Spleen (tissue), 11 donors: ENCODE results near the gene LRFN2. TPM values are rescaled to one million over a fixed set of nuclear protein-coding genes. Genes with fewer than 3 reads are reported as not detected.

ENCODE experiments used
- DNase-seq: peaks from one replicate; pipeline ENCODE4 v3.0.0-alpha.2; 2020
- H3K27ac ChIP-seq, 8 donors: fragments of 200-600 bp; sonication (generic) in 7 of 8; 1 replicate in 4 of 8; 2 replicates in 4 of 8; pipeline versions ENCODE4 v1.5.0 to v1.8.0; 2016 to 2021; ENCODE audit warnings: inconsistent platforms in 4 of 8, mild to moderate bottlenecking in 4 of 8, moderate library complexity in 1 of 8
- H3K27me3 ChIP-seq, 7 donors: fragments of 200-600 bp; sonication (generic) in 6 of 7; replicated peaks in 1 of 7; 1 replicate in 4 of 7; 2 replicates in 3 of 7; pipeline versions ENCODE4 v1.5.0 to v1.8.0; 2016 to 2021; ENCODE audit warnings: inconsistent platforms in 3 of 7, mild to moderate bottlenecking in 1 of 7
- H3K36me3 ChIP-seq, 6 donors: fragments of 200-600 bp; sonication (generic) in 5 of 6; 1 replicate in 4 of 6; 2 replicates in 2 of 6; pipeline versions ENCODE4 v1.5.0 to v1.8.0; 2016 to 2021; ENCODE audit warnings: inconsistent platforms in 2 of 6
- H3K4me1 ChIP-seq, 6 donors: fragments of 200-600 bp; sonication (generic) in 5 of 6; 1 replicate in 3 of 6; 2 replicates in 3 of 6; pipeline versions ENCODE4 v1.5.0 to v1.8.0; 2016 to 2021; ENCODE audit warnings: inconsistent platforms in 3 of 6
- H3K4me3 ChIP-seq, 8 donors: fragments of 200-600 bp; sonication (generic) in 7 of 8; 1 replicate in 4 of 8; 2 replicates in 4 of 8; pipeline versions ENCODE4 v1.5.0 to v1.8.0; 2016 to 2021; ENCODE audit warnings: inconsistent platforms in 4 of 8, mild to moderate bottlenecking in 4 of 8, moderate library complexity in 2 of 8
- H3K9me3 ChIP-seq, 8 donors: fragments of 200-600 bp; sonication (generic) in 7 of 8; 1 replicate in 4 of 8; 2 replicates in 4 of 8; pipeline versions ENCODE4 v1.5.0 to v1.8.0; 2016 to 2021; ENCODE audit warnings: inconsistent platforms in 4 of 8
- CTCF ChIP-seq, 11 experiments: fragments of 200-600 bp in 7 of 11; fragments of 450-650 bp in 4 of 11; sonication (generic) in 4 of 11; IDR thresholded peaks in 8 of 11; conservative IDR thresholded peaks in 3 of 11; 1 replicate in 7 of 11; 2 replicates in 4 of 11; pipeline versions ENCODE4 v1.4.0 to v1.8.0; 2016 to 2021; ENCODE audit warnings: antibody characterized with exemption in 11 of 11, inconsistent platforms in 4 of 11, mild to moderate bottlenecking in 1 of 11
- POLR2A ChIP-seq, 3 donors: fragments of 450-650 bp; IDR thresholded peaks; one replicate each; pipeline ENCODE4 v1.5.1; 2017; ENCODE audit warnings: antibody characterized with exemption in 3 of 3, mild to moderate bottlenecking in 1 of 3
- POLR2AphosphoS5 ChIP-seq, 3 donors: sonication (generic); formaldehyde crosslinking; IDR thresholded peaks; one replicate each; pipeline ENCODE4 v1.5.1; 2017; ENCODE audit warnings: antibody characterized with exemption in 3 of 3
- WGBS, 5 donors: extraction: QIAGEN DNeasy Blood & Tissue Kit in 3 of 5; methylation state at CpG; one replicate each; pipeline versions ENCODE4 v1.1.5 to v1.1.7; 2013 to 2018; 5-methylcytosine and 5-hydroxymethylcytosine counted together
- intact Hi-C: fragments of 100-400 bp; cut with DNase I; formaldehyde crosslinking; loops from one replicate; pipeline ENCODE4 v1.15.0; 2023; ENCODE audit warnings: low total_unique reads
- polyA plus RNA-seq, 3 donors: library from polyadenylated mRNA; stranded (reverse); fragments of 200-250 nt; gene quantifications; one replicate each; pipeline ENCODE4 v1.2.1, GENCODE V29; 2013
- total RNA-seq, 7 donors: library from RNA; depleted of rRNA in 3 of 7; stranded (reverse); fragments of >200 nt in 3 of 7; fragmentation: NEBNext Ultra II Directional in 4 of 7; extraction: Animal tissue kit (Norgen Biotek cat#: 25700) in 4 of 7; gene quantifications; one replicate each; pipeline versions ENCODE4 v1.1.0 to v1.2.1, GENCODE V29; 2016 to 2021
- donor health status: healthy with polysubstance abuse.
- donor health status: DM: no; HTN: no; CAD: no; lungs with moderate emphysema.
- donor health status: DM: no; HTN: no; CAD: no.
- donor health status: Bipolar disorder and iron deficiency.
- donor health status: healthy.
- donor health status: DM: no; HTN: no; CAD: no.
- donor health status: DM: yes; HTN: yes; CAD: no.

The LRFN2 gene
- total and polyA plus RNA-seq, 10 donors: 0.05 to 6.0 (median 1.3) TPM

- H3K9me3 ChIP-seq: no peaks in the 10 kb centered on the region
- DNase-seq: no peak
- H3K27ac ChIP-seq: no peak overlapping the region
- peaks cover 0 to 31% (median 0%) of the 10 kb centered on the region in 7 donors for H3K27me3 ChIP-seq
- peaks cover 0 to 18% (median 0%) of the 10 kb centered on the region in 6 donors for H3K4me1 ChIP-seq
- WGBS, 5 donors: 77 to 84% (median 82%) methylated on average over 4 of the region's 4 CpGs
- no peak overlapping the region for H3K4me3 ChIP-seq
- intact Hi-C loops: no loop called here
- no peaks in the 10 kb centered on the region for H3K36me3 ChIP-seq
- TF ChIP-seq CTCF (IDR thresholded peaks at IDR 0.05 in 8 of 11, conservative IDR thresholded peaks at IDR 0.05 in 3 of 11) (no peak), POLR2AphosphoS5 (IDR thresholded peaks at IDR 0.05) (no peak), POLR2A (IDR thresholded peaks at IDR 0.05) (no peak)
Observed at GRCh38 chr6:40390144-40390800, 196.9 kb downstream of the LRFN2 start.

GRCh38 chr6:40389254-40389653 is 197.9 kb downstream of the LRFN2 start:
- Histone ChIP-seq H3K36me3 (no peaks in the 10 kb centered on the region), H3K4me3 (no peak overlapping the region), H3K27ac (no peak overlapping the region), H3K27me3 (peaks cover 0 to 31% (median 0%) of the 10 kb centered on the region in 7 donors), H3K4me1 (peaks cover 0 to 18% (median 0%) of the 10 kb centered on the region in 6 donors), H3K9me3 (no peaks in the 10 kb centered on the region)
- intact Hi-C loops: no loop called here
- TF ChIP-seq POLR2A (IDR thresholded peaks at IDR 0.05) (no peak), POLR2AphosphoS5 (IDR thresholded peaks at IDR 0.05) (no peak), CTCF (IDR thresholded peaks at IDR 0.05 in 8 of 11, conservative IDR thresholded peaks at IDR 0.05 in 3 of 11) (no peak)
- 76 to 86% (median 81%) methylated on average over 4 of the region's 4 CpGs for WGBS, 5 donors
- DNase-seq: no peak

GRCh38 chr6:40387871-40388264 is 199.3 kb downstream of the LRFN2 start:
- Histone ChIP-seq H3K9me3 (no peaks in the 10 kb centered on the region), H3K4me3 (no peak overlapping the region), H3K27me3 (peaks cover 0 to 31% (median 0%) of the 10 kb centered on the region in 7 donors), H3K4me1 (peaks cover 0 to 18% (median 0%) of the 10 kb centered on the region in 6 donors), H3K36me3 (no peaks in the 10 kb centered on the region), H3K27ac (no peak overlapping the region)
- intact Hi-C loops: no loop called here
- DNase-seq: no peak
- no peak for TF ChIP-seq POLR2AphosphoS5 (IDR thresholded peaks at IDR 0.05)
- no peak for TF ChIP-seq CTCF (IDR thresholded peaks at IDR 0.05 in 8 of 11, conservative IDR thresholded peaks at IDR 0.05 in 3 of 11)
- TF ChIP-seq POLR2A (IDR thresholded peaks at IDR 0.05): no peak
- WGBS, 5 donors: 78 to 85% (median 83%) methylated on average over 5 of the region's 5 CpGs

DNA sequence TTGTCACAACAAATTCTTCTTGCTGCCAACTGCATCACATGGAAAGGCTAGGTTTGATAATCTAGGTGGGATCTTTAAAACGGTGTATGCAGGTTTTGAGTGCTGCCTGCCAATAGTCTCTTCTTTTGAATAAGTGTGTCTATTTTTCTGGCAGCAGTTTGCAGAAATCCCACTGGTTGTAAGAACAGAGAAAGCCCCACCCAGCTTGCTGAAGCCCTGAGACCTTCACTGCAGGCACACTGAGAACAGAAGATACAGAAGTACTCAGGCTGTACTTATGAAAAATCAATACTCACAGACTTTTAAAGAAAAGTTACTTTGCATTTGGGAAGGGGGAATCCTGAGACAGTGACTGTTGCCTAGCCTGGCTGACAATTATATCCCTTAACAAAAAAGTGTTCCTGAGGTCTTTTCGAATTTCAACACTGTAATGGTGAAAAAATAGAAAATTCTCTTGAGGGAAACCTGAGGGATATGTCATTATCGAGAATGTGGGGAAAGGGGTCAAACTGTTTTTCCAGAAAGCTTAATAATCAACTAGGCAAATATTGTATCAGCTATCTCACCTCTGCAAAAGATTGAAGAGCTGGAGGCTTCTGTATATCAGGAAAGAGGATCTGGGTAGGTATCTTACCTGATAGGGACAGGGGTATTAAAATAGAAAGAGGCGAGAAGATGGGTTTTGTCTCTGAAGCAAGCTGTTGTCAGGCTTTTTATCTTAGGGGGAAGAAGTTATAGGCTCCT is 199.9 kb downstream of the LRFN2 start:
- Histone ChIP-seq H3K27ac (no peak overlapping the region), H3K36me3 (no peaks in the 10 kb centered on the region), H3K4me3 (no peak overlapping the region), H3K9me3 (no peaks in the 10 kb centered on the region), H3K27me3 (peaks cover 0 to 27% (median 0%) of the 10 kb centered on the region in 7 donors), H3K4me1 (peaks cover 0 to 18% (median 0%) of the 10 kb centered on the region in 6 donors)
- no peak for DNase-seq
- intact Hi-C loops: no loop called here
- TF ChIP-seq CTCF (IDR thresholded peaks at IDR 0.05 in 8 of 11, conservative IDR thresholded peaks at IDR 0.05 in 3 of 11): no peak
- no peak for TF ChIP-seq POLR2AphosphoS5 (IDR thresholded peaks at IDR 0.05)
- TF ChIP-seq POLR2A (IDR thresholded peaks at IDR 0.05): no peak
- WGBS, 5 donors: 61 to 82% (median 68%) methylated on average over 4 of the region's 4 CpGs
